Upper lobe of right lung (tissue), 1 donor: ENCODE results near the gene DHX38. TPM values are rescaled to one million over a fixed set of nuclear protein-coding genes. Genes with fewer than 3 reads are reported as not detected.

Experiments used
- ATAC-seq: fragments of 200-7000 bp; cut with Tn5 transposase; one replicate; pipeline ENCODE4 v1.9.1; 2020; ENCODE audit warnings: mild to moderate bottlenecking, moderate library complexity
- DNase-seq: peaks from one replicate; pipeline ENCODE4 v3.0.0-alpha.2; 2020
- H3K27ac ChIP-seq: fragments of 200-600 bp; one replicate; pipeline ENCODE4 v1.8.0; 2022
- H3K27me3 ChIP-seq: fragments of 200-600 bp; one replicate; pipeline ENCODE4 v1.8.0; 2022; ENCODE audit warnings: mild to moderate bottlenecking
- H3K36me3 ChIP-seq: fragments of 200-600 bp; one replicate; pipeline ENCODE4 v1.8.0; 2022
- H3K4me1 ChIP-seq: fragments of 200-600 bp; one replicate; pipeline ENCODE4 v1.8.0; 2022
- H3K4me3 ChIP-seq: fragments of 200-600 bp; one replicate; pipeline ENCODE4 v1.8.0; 2022; ENCODE audit warnings: mild to moderate bottlenecking
- H3K9me3 ChIP-seq: fragments of 200-600 bp; one replicate; pipeline ENCODE4 v1.8.0; 2022
- CTCF ChIP-seq: fragments of 200-600 bp; IDR thresholded peaks from one replicate; pipeline ENCODE4 v1.8.0; 2022; ENCODE audit warnings: antibody characterized with exemption
- intact Hi-C: fragments of 100-400 bp; cut with DNase I; formaldehyde crosslinking; loops from one replicate; pipeline ENCODE4 v1.11.0; 2022
- total RNA-seq: library from RNA; stranded (reverse); fragmentation: NEBNext Ultra II Directional; extraction: Animal tissue kit (Norgen Biotek cat#: 25700); gene quantifications from one replicate; pipeline ENCODE4 v1.2.1, GENCODE V29; 2021
- donor health status: DM: no; HTN: yes; CAD: no; lungs with severe emphysema.

Gene DHX38
- total RNA-seq, 1 donor from 2014 or later = 53.5 TPM

GRCh38 chr16:72125635-72126428, 32.2 kb downstream of the DHX38 start:
- intact Hi-C loops = no loop called here
- no peak for TF ChIP-seq CTCF
- Histone ChIP-seq H3K27me3 (no peaks in the 10 kb centered on the region), H3K27ac (no peak overlapping the region), H3K4me3 (no peak overlapping the region), H3K4me1 (no peaks in the 10 kb centered on the region), H3K9me3 (no peaks in the 10 kb centered on the region), H3K36me3 (no peaks in the 10 kb centered on the region)
- ATAC-seq = peak; percentile 45
- DNase-seq = peak; percentile 56

- H3K4me1 ChIP-seq = no peaks in the 10 kb centered on the region
- H3K4me3 ChIP-seq = no peak overlapping the region
- no peaks in the 10 kb centered on the region for H3K36me3 ChIP-seq
- DNase-seq (no peak), ATAC-seq (peak; percentile 25)
- intact Hi-C loops = no loop called here
- no peaks in the 10 kb centered on the region for H3K27me3 ChIP-seq
- TF ChIP-seq CTCF = no peak
- no peak overlapping the region for H3K27ac ChIP-seq
- H3K9me3 ChIP-seq = no peaks in the 10 kb centered on the region
These were observed 32.8 kb downstream of the DHX38 start for GRCh38 chr16:72126429-72126765.

- DNase-seq = peak; percentile 23
- no peak overlapping the region for H3K4me3 ChIP-seq
- no peaks in the 10 kb centered on the region for H3K4me1 ChIP-seq
- no peak overlapping the region for H3K27ac ChIP-seq
- H3K27me3 ChIP-seq = no peaks in the 10 kb centered on the region
- no peak for ATAC-seq
- TF ChIP-seq CTCF = no peak
- intact Hi-C loops = no loop called here
- no peaks in the 10 kb centered on the region for H3K36me3 ChIP-seq
- H3K9me3 ChIP-seq = no peaks in the 10 kb centered on the region
These were observed 35.1 kb downstream of the DHX38 start for GRCh38 chr16:72128701-72129100.

- no peak for TF ChIP-seq CTCF
- Histone ChIP-seq H3K27ac (no peak overlapping the region), H3K4me1 (no peaks in the 10 kb centered on the region), H3K27me3 (no peaks in the 10 kb centered on the region), H3K4me3 (no peak overlapping the region), H3K9me3 (no peaks in the 10 kb centered on the region), H3K36me3 (no peaks in the 10 kb centered on the region)
- intact Hi-C loops = no loop called here
- ATAC-seq (peak; percentile 44), DNase-seq (peak; percentile 66)
These were observed 36.5 kb downstream of the DHX38 start for GRCh38 chr16:72129976-72130656.

GRCh38 chr16:72131036-72131435, 37.4 kb downstream of the DHX38 start:
- no peak overlapping the region for H3K4me3 ChIP-seq
- H3K9me3 ChIP-seq = no peaks in the 10 kb centered on the region
- DNase-seq = peak; percentile 66
- H3K36me3 ChIP-seq = no peaks in the 10 kb centered on the region
- intact Hi-C loops = no loop called here
- no peaks in the 10 kb centered on the region for H3K4me1 ChIP-seq
- H3K27ac ChIP-seq = no peak overlapping the region
- ATAC-seq = peak; percentile 85
- no peak for TF ChIP-seq CTCF
- no peaks in the 10 kb centered on the region for H3K27me3 ChIP-seq
